Renal cortical epithelial cell (primary cell): ENCODE results near the gene ABCC6. TPM values are rescaled to one million over a fixed set of nuclear protein-coding genes. Genes with fewer than 3 reads are reported as not detected.
"Not testable (repeated sequence)": the region's sequence is repeated elsewhere in the genome, so short reads cannot be mapped to it uniquely, and the experiment has no call there.

ENCODE experiments used
- DNase-seq: peaks from one replicate; pipeline ENCODE4 v3.0.0-alpha.2; 2011; ENCODE audit warnings: low read depth
- total RNA-seq: library from RNA; depleted of rRNA; stranded (reverse); fragments of >200 nt; gene quantifications from 2 replicates; pipeline ENCODE4 v1.2.3, GENCODE V29; 2014

The ABCC6 gene
- 1.4 and 2.9 TPM in 2 replicates for total RNA-seq

GRCh38 chr16:16222850-16223661 lies at the start of gene ABCC6:
TSS of gene ABCC6 (minus strand) at chr16:16223494. CDS start at chr16:16223434, 60 bp downstream.
- DNase-seq: not testable (repeated sequence)

- not testable (repeated sequence) for DNase-seq
Measured at GRCh38 chr16:16272573-16273221, 49.4 kb upstream of the ABCC6 start.

- not testable (repeated sequence) for DNase-seq
Measured at GRCh38 chr16:16271658-16272057, 48.4 kb upstream of the ABCC6 start.

GRCh38 chr16:16268185-16268808 lies 45.0 kb upstream of the ABCC6 start:
- DNase-seq: not testable (repeated sequence)

- DNase-seq: not testable (repeated sequence)
Measured at GRCh38 chr16:16267708-16268107, 44.4 kb upstream of the ABCC6 start.

- not testable (repeated sequence) for DNase-seq
Measured at GRCh38 chr16:16265044-16265443, 41.8 kb upstream of the ABCC6 start.

GRCh38 chr16:16263947-16264346 lies 40.7 kb upstream of the ABCC6 start:
- DNase-seq: not testable (repeated sequence)

GRCh38 chr16:16262954-16263555 lies 39.8 kb upstream of the ABCC6 start:
- DNase-seq: not testable (repeated sequence)

GRCh38 chr16:16259971-16260370 lies 36.7 kb upstream of the ABCC6 start:
- DNase-seq: not testable (repeated sequence)

- DNase-seq: not testable (repeated sequence)
Measured at GRCh38 chr16:16258822-16259221, 35.5 kb upstream of the ABCC6 start.

GRCh38 chr16:16257301-16257923 lies 34.1 kb upstream of the ABCC6 start:
- not testable (repeated sequence) for DNase-seq

- not testable (repeated sequence) for DNase-seq
Measured at GRCh38 chr16:16252377-16252776, 29.1 kb upstream of the ABCC6 start.

GRCh38 chr16:16249621-16250330 lies 26.5 kb upstream of the ABCC6 start:
- not testable (repeated sequence) for DNase-seq

- not testable (repeated sequence) for DNase-seq
Measured at GRCh38 chr16:16247439-16247838, 24.1 kb upstream of the ABCC6 start.

GRCh38 chr16:16246578-16247262 lies 23.4 kb upstream of the ABCC6 start:
- not testable (repeated sequence) for DNase-seq

- not testable (repeated sequence) for DNase-seq
Measured at GRCh38 chr16:16243886-16244285, 20.6 kb upstream of the ABCC6 start.

- DNase-seq: not testable (repeated sequence)
Measured at GRCh38 chr16:16240667-16241066, 17.4 kb upstream of the ABCC6 start.

- not testable (repeated sequence) for DNase-seq
Measured at GRCh38 chr16:16237738-16238137, 14.4 kb upstream of the ABCC6 start.

GRCh38 chr16:16237071-16237470 lies 13.8 kb upstream of the ABCC6 start:
- not testable (repeated sequence) for DNase-seq

GRCh38 chr16:16232692-16233061 lies 9.4 kb upstream of the ABCC6 start:
- DNase-seq: not testable (repeated sequence)
